IMR-90 (cell line): ENCODE measurements around the gene COPS7B. TPM values are rescaled to one million over a fixed set of nuclear protein-coding genes. Genes with fewer than 3 reads are reported as not detected.

Experiments used
- ATAC-seq: fragments of 200-7000 bp; cut with Tn5 transposase; 2 replicates; pipeline ENCODE4 v1.9.1; 2020; ENCODE audit warnings: low read depth, mild to moderate bottlenecking, moderate library complexity
- BruUV-seq: library from RNA; stranded (reverse); fragments of 400-500 nt; replicated peaks from 2 replicates; lab custom pipeline; 2021; lab: Mats Ljungman, UMichigan
- CTCF ChIA-PET: fragments of 300-600 bp; formaldehyde crosslinking; extraction: SDS; loops from one replicate; lab custom pipeline; 2021; ENCODE audit warnings: antibody characterized with exemption; lab: Yijun Ruan, JAX
- POLR2A ChIA-PET: fragments of 300-600 bp; sonication (Branson Sonifier 250); formaldehyde crosslinking; loops from one replicate; lab custom pipeline; 2022; ENCODE audit warnings: antibody characterized with exemption; ENCODE audit not compliant: unreplicated experiment; lab: Charles Lee
- DNase-seq: peaks from one replicate; pipeline ENCODE4 v3.0.0; 2013
- H2AFZ ChIP-seq: replicated peaks from 2 replicates; pipeline ENCODE3; 2013; ENCODE audit warnings: low read length, mild to moderate bottlenecking; ENCODE audit not compliant: poor library complexity
- H2AK5ac ChIP-seq: 2 replicates; pipeline ENCODE4 v1.6.1; 2013; ENCODE audit warnings: low read depth, low read length, inconsistent platforms
- H2AK9ac ChIP-seq: replicated peaks from 2 replicates; pipeline ENCODE3; 2013; ENCODE audit warnings: mild to moderate bottlenecking, low read depth, low read length, moderate library complexity; ENCODE audit not compliant: poor library complexity
- H2BK120ac ChIP-seq: 2 replicates; pipeline ENCODE4 v1.6.1; 2013; ENCODE audit warnings: low read depth, low read length, inconsistent platforms
- H2BK15ac ChIP-seq: 3 replicates; pipeline ENCODE4 v1.6.1; 2013; ENCODE audit warnings: low read depth, low read length, inconsistent platforms
- H2BK20ac ChIP-seq: 2 replicates; pipeline ENCODE4 v1.6.1; 2013; ENCODE audit warnings: low read depth, mild to moderate bottlenecking, inconsistent platforms, low read length, moderate library complexity
- H2BK5ac ChIP-seq: 2 replicates; pipeline ENCODE4 v1.6.1; 2013; ENCODE audit warnings: mild to moderate bottlenecking, low read depth, low read length, inconsistent platforms; ENCODE audit not compliant: poor library complexity, severe bottlenecking
- H3K14ac ChIP-seq: replicated peaks from 2 replicates; pipeline ENCODE4 v1.6.1; 2013; ENCODE audit warnings: low read depth, low read length, inconsistent platforms
- H3K18ac ChIP-seq: 2 replicates; pipeline ENCODE4 v1.6.1; 2013; ENCODE audit warnings: low read depth, low read length, control low read depth
- H3K23ac ChIP-seq: 2 replicates; pipeline ENCODE4 v1.6.1; 2013; ENCODE audit warnings: low read depth, low read length, inconsistent platforms
- H3K27ac ChIP-seq: 2 replicates; pipeline ENCODE4 v1.5.1; 2013; ENCODE audit warnings: mild to moderate bottlenecking, control low read depth, low read length; ENCODE audit not compliant: insufficient read depth
- H3K27me3 ChIP-seq: 2 replicates; pipeline ENCODE4 v1.6.1; 2013; ENCODE audit warnings: low read length; ENCODE audit not compliant: control insufficient read depth, insufficient read depth
- H3K36me3 ChIP-seq: 2 replicates; pipeline ENCODE4 v1.6.1; 2013; ENCODE audit warnings: low read length, mixed read lengths; ENCODE audit not compliant: control insufficient read depth, insufficient read depth
- H3K4ac ChIP-seq: 2 replicates; pipeline ENCODE4 v1.6.1; 2013; ENCODE audit warnings: low read depth, low read length, inconsistent platforms
- H3K4me1 ChIP-seq: 2 replicates; pipeline ENCODE4 v1.6.1; 2013; ENCODE audit warnings: low read length, mixed read lengths; ENCODE audit not compliant: control insufficient read depth, insufficient read depth
- H3K4me2 ChIP-seq: 2 replicates; pipeline ENCODE4 v1.6.1; 2013; ENCODE audit warnings: low read depth, mild to moderate bottlenecking, control low read depth, low read length, moderate library complexity
- H3K4me3 ChIP-seq: 2 replicates; pipeline ENCODE4 v1.5.1; 2013; ENCODE audit warnings: low read depth, mild to moderate bottlenecking, control low read depth, low read length, moderate library complexity; ENCODE audit not compliant: insufficient read depth
- H3K56ac ChIP-seq: 2 replicates; pipeline ENCODE4 v1.6.1; 2013; ENCODE audit warnings: low read length, inconsistent platforms; ENCODE audit not compliant: insufficient read depth; ENCODE audit errors: extremely low read depth
- H3K79me1 ChIP-seq, 2 experiments: 2 replicates each; pipeline ENCODE4 v1.6.1; 2013; ENCODE audit warnings: low read length in 2 of 2, inconsistent platforms in 1 of 2, low read depth in 1 of 2
- H3K9ac ChIP-seq: 2 replicates; pipeline ENCODE4 v1.6.1; 2013; ENCODE audit warnings: low read depth, low read length, control low read depth
- H3K9me1 ChIP-seq: 2 replicates; pipeline ENCODE4 v1.6.1; 2013; ENCODE audit warnings: low read length, inconsistent platforms; ENCODE audit not compliant: insufficient read depth
- H3K9me3 ChIP-seq: 2 replicates; pipeline ENCODE4 v1.6.1; 2013; ENCODE audit warnings: low read length; ENCODE audit not compliant: control insufficient read depth, insufficient read depth
- H4K20me1 ChIP-seq: 2 replicates; pipeline ENCODE4 v1.6.1; 2013; ENCODE audit warnings: low read length, inconsistent platforms; ENCODE audit not compliant: insufficient read depth
- H4K5ac ChIP-seq: 2 replicates; pipeline ENCODE4 v1.6.1; 2013; ENCODE audit warnings: mild to moderate bottlenecking, low read depth, low read length, control low read depth
- H4K8ac ChIP-seq, 2 experiments: 2 replicates each; pipeline ENCODE4 v1.6.1; 2013; ENCODE audit warnings: low read depth in 2 of 2, low read length in 2 of 2, control low read depth in 1 of 2, inconsistent platforms in 1 of 2
- H4K91ac ChIP-seq: 2 replicates; pipeline ENCODE4 v1.6.1; 2013; ENCODE audit warnings: low read depth, low read length, inconsistent platforms; ENCODE audit not compliant: insufficient read depth
- CTCF ChIP-seq: conservative IDR thresholded peaks from 2 replicates; pipeline ENCODE4 v1.5.1; 2012; ENCODE audit warnings: mild to moderate bottlenecking, low read depth, low read length, improper control_type of control experiment
- FOS ChIP-seq: fragments of 150-350 bp; IDR thresholded peaks from 2 replicates; pipeline ENCODE4 v1.6.1; 2016; ENCODE audit warnings: low read depth, low read length
- MAFK ChIP-seq: IDR thresholded peaks from 2 replicates; pipeline ENCODE4 v1.6.1; 2012; ENCODE audit warnings: low read depth, low read length, improper control_type of control experiment
- POLR2A ChIP-seq: IDR thresholded peaks from 2 replicates; pipeline ENCODE4 v1.6.1; 2012; ENCODE audit warnings: mild to moderate bottlenecking, low read depth, low read length
- RAD21 ChIP-seq: IDR thresholded peaks from 2 replicates; pipeline ENCODE4 v1.6.1; 2012; ENCODE audit warnings: low read length, improper control_type of control experiment
- RCOR1 ChIP-seq: IDR thresholded peaks from 2 replicates; pipeline ENCODE4 v1.6.1; 2012; ENCODE audit warnings: mild to moderate bottlenecking, low read length, improper control_type of control experiment; ENCODE audit not compliant: insufficient replicate concordance
- RFX5 ChIP-seq: IDR thresholded peaks from 2 replicates; pipeline ENCODE4 v1.8.0; 2012; ENCODE audit warnings: low read depth, mild to moderate bottlenecking, low read length, moderate library complexity
- SMC3 ChIP-seq: fragments of 150-350 bp; IDR thresholded peaks from 2 replicates; pipeline ENCODE4 v1.6.1; 2016; ENCODE audit warnings: low read depth, mild to moderate bottlenecking, antibody characterized with exemption, low read length, moderate library complexity
- WGBS, 2 experiments: methylation state at CpG; one replicate each; pipeline versions ENCODE4 v1.1.5 to v1.1.7; 2013; ENCODE audit warnings: missing lambda C conversion rate in 2 of 2; ENCODE audit not compliant: insufficient read length in 1 of 2; ENCODE audit errors: extremely low coverage in 2 of 2; 5-methylcytosine and 5-hydroxymethylcytosine counted together
- dilution Hi-C: fragments of 300-500 bp; cut with HindIII; formaldehyde crosslinking; loops from one replicate; pipeline ENCODE4 v1.14.3; 2018; ENCODE audit warnings: low sequenced_read_pairs; ENCODE audit not compliant: unreplicated experiment
- in situ Hi-C: fragments of 300-500 bp; cut with MboI; formaldehyde crosslinking; loops from 3 replicates; pipeline ENCODE4 v1.14.3; 2019; ENCODE audit warnings: low sequenced_read_pairs, inconsistent platforms, mixed read lengths
- intact Hi-C: fragments of 100-400 bp; cut with micrococcal nuclease; formaldehyde crosslinking; loops from 2 replicates; pipeline ENCODE4 v1.10.0; 2022
- polyA plus RNA-seq, 3 experiments: library from polyadenylated mRNA; depleted of rRNA; stranded (reverse); fragments of >200 nt; gene quantifications; 2 replicates each; pipeline ENCODE4 v1.2.3, GENCODE V29; 2012; ENCODE audit warnings: low replicate concordance in 1 of 3
- total RNA-seq: library from RNA; depleted of rRNA; stranded (reverse); fragments of >200 nt; gene quantifications from 2 replicates; pipeline ENCODE4 v1.2.3, GENCODE V29; 2012
- TF ChIP-seq, protein P1 (sequence below): fragments of 150-350 bp; IDR thresholded peaks from 2 replicates; pipeline ENCODE4 v1.6.1; 2017; ENCODE audit warnings: mild to moderate bottlenecking, antibody characterized with exemption, low read length, low read depth

The COPS7B gene
- total and polyA plus RNA-seq, 2 of the 4 experiments (the other 2 are of a cell fraction): 23.1 to 54.1 TPM

GRCh38 chr2:231795525-231796327 is 9.5 kb downstream of the COPS7B start:
- TF ChIP-seq MAFK (no peak), CTCF (peak; percentile 39), POLR2A (no peak), RAD21 (0 out of 2 replicates have a peak, but pooled peaks have one; percentile 8), FOS (no peak), RCOR1 (no peak), RFX5 (no peak), SMC3 (no peak)
- TF ChIP-seq, protein P1, sequence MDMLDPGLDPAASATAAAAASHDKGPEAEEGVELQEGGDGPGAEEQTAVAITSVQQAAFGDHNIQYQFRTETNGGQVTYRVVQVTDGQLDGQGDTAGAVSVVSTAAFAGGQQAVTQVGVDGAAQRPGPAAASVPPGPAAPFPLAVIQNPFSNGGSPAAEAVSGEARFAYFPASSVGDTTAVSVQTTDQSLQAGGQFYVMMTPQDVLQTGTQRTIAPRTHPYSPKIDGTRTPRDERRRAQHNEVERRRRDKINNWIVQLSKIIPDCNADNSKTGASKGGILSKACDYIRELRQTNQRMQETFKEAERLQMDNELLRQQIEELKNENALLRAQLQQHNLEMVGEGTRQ: no peak
- Histone ChIP-seq H4K20me1 (no peaks in the 10 kb centered on the region; the same call in 1 of the 2 replicates), H3K9me3 (no peaks in the 10 kb centered on the region), H3K14ac (no peak overlapping the region), H3K18ac (no peak overlapping the region), H3K4me3 (no peak overlapping the region), H2BK20ac (no peak overlapping the region), H2AK5ac (no peak overlapping the region), H3K27me3 (no peaks in the 10 kb centered on the region), H3K9me1 (0 out of 2 replicates have a peak, but pooled peaks cover 2% of the 10 kb centered on the region), H4K91ac (no peak overlapping the region), H4K8ac (no peak overlapping the region), H2BK15ac (no peak overlapping the region), H3K23ac (no peak overlapping the region), H4K5ac (no peak overlapping the region), H3K56ac (no peak overlapping the region), H3K9ac (no peak overlapping the region), H3K4me2 (no peak overlapping the region), H3K4ac (no peak overlapping the region), H2AFZ (no peak overlapping the region), H3K79me1 (peaks cover 27 to 34% of the 10 kb centered on the region in 2 experiments), H2BK5ac (no peak overlapping the region), H2BK120ac (no peak overlapping the region), H2AK9ac (no peak overlapping the region), H3K4me1 (no peaks in the 10 kb centered on the region; the same call in 1 of the 2 replicates), H3K27ac (no peak overlapping the region), H3K36me3 (peaks cover 34% of the 10 kb centered on the region)
- in situ Hi-C loops (no loop called here), dilution Hi-C loops (no loop called here), intact Hi-C loops (no loop called here)
- 87% methylated on average over 3 of the region's 9 CpGs; no CpG with 5 or more reads in 1 of the 2 experiments for WGBS, 2 experiments
- ATAC-seq (peak; percentile 79), DNase-seq (peak; percentile 75)
- CTCF ChIA-PET: interaction anchor here (1.0 to 1.8 kb wide), 2 partner anchors 9 to 11 kb away, joined by 3 to 9 read pairs; no protein-coding TSS in a partner anchor
- POLR2A ChIA-PET: no interaction called here
- BruUV-seq: no TSS peak
